Measurements from ENCODE around the gene PKLR. TPM values are rescaled to one million over a fixed set of nuclear protein-coding genes. Genes with fewer than 3 reads are reported as not detected.
A peak's percentile ranks its signal among the peaks of the same experiment; 100 is the strongest.

PKLR gene
- polyA plus RNA-seq, 4 donors, result 6.3 to 11.7 (median 8.5) TPM

DNA sequence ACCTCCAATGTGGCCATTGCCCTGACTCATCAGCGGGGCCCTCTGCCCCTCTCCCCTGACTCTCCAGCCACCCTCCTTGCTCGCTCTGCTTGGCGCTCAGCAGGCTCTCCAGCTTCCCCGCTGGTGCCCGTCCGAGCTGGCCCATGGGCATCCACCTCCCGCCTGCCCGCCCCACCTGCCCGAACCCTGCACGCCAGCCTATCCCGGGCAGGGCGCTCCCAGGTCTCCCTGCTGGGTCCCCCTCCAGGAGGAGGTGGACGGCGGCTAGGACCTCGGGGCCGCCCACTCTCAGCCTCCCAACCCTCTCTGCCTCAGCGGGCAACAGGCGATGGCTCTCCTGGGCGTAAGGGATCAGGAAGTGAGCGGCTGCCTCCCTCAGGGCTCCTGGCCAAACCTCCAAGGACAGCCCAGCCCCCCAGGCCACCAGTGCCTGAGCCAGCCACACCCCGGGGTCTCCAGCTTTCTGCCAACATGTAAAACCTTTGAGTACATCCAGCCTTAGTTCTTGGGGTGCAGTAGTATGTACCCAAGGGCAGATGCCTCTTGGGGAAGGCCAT is 13.2 kb downstream of the PKLR start:
- no peak for DNase-seq (ENCODE audit: low read depth in 4 of 4, low spot score in 3 of 4)

DNA sequence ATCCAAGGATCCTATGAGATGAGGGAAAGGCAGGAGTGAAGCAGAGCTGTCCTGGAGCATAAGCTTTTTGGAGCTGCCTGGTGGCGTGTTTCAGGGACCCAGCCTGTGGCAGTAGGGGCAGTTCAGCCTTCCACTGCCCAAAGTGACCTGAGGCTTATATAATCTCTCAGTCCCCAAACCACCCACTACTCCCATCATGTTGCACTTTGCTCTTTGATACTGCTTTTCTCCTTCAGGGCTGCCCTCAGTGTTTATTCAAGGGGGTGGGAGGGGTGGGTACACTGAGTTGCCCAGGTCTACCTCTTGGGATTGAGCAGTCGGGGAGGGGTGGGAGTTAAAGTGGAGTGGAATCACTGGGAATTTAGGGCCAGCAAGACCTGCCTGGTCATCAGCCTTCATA is 14.7 kb downstream of the PKLR start:
- no peak for DNase-seq (ENCODE audit: low read depth in 4 of 4, low spot score in 3 of 4)

DNA sequence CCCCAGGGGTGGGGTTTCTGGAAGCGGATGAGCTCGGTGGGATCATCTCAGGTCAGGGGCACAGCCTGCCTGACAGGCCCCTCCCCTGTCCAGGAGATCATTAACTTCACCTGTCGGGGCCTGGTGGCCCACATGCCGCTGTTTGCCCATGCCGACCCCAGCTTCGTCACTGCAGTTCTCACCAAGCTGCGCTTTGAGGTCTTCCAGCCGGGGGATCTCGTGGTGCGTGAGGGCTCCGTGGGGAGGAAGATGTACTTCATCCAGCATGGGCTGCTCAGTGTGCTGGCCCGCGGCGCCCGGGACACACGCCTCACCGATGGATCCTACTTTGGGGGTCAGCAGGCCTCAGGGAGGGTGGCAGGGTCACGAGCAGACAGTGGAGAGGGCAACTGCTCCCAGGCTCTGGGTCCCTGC is 15.6 kb downstream of the PKLR start:
- DNase-seq (ENCODE audit: low read depth in 4 of 4, low spot score in 3 of 4), result no peak

DNA sequence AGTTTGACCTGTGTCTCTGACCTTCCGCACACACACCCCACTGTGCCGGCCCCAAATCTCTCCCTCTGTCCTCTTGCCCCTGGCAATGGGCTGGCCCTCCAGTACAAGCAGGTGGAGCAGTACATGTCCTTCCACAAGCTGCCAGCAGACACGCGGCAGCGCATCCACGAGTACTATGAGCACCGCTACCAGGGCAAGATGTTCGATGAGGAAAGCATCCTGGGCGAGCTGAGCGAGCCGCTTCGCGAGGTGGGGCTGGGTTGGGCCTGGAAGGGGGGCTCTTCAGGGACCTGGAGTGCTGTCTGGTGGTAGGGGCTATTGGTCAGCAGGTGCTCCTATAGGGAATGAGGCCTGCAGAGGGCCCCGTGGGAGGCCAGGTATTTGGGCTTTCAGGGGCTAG is 16.2 kb downstream of the PKLR start:
- no peak for DNase-seq (ENCODE audit: low read depth in 4 of 4, low spot score in 3 of 4)

DNA sequence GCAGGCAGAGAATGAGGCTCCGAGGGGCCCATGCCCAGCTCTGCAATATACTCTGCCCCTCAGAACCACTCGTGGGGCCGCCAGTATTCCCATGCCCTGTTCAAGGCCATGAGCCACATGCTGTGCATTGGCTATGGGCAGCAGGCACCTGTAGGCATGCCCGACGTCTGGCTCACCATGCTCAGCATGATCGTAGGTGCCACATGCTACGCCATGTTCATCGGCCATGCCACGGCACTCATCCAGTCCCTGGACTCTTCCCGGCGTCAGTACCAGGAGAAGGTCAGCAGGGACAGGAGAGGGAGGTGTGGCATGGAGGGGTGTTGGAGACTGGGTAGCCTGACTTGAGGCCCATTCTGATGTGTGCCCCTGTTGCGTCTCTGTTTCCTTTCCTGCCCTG is 16.8 kb downstream of the PKLR start:
- no peak for DNase-seq (ENCODE audit: low read depth in 4 of 4, low spot score in 3 of 4)

DNA sequence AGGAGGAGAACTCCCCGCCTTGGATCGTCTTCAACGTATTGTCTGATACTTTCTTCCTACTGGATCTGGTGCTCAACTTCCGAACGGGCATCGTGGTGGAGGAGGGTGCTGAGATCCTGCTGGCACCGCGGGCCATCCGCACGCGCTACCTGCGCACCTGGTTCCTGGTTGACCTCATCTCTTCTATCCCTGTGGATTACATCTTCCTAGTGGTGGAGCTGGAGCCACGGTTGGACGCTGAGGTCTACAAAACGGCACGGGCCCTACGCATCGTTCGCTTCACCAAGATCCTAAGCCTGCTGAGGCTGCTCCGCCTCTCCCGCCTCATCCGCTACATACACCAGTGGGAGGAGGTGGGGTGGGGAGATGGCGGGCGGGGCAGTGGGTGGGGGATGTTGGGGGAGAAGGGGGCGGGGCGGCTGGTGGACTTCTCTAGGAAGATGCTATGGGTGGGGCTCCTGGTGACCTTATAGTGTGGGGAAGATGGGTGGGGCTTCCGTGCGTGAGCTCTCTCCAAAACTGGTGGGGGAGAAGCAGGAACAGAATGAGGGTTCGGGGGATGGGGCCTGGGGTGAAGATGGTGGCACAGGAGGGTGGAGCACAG is 18.6 kb downstream of the PKLR start:
- no peak for DNase-seq (ENCODE audit: low read depth in 4 of 4, low spot score in 3 of 4)

DNA sequence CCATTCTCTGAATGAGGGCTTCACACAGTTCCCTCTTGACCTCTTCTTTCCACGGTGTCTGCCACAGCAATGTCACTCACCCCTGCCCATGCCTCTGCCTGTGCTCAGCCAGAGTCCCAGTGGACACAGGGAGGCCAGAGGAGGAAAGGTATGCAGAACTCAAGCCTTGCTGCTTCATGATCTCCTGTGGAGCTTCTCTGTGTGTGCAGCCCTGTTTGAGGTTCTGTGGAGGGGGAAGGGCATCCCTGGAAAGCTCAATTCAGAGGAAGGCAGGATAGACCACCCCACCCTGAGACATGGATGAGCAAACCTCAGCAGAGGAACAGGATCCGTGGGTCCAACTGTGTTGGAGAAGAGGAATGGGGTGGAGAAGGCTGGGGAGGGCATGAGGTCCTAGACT is 22.0 kb downstream of the PKLR start:
- no peak for DNase-seq (ENCODE audit: low read depth in 4 of 4, low spot score in 3 of 4)

DNA sequence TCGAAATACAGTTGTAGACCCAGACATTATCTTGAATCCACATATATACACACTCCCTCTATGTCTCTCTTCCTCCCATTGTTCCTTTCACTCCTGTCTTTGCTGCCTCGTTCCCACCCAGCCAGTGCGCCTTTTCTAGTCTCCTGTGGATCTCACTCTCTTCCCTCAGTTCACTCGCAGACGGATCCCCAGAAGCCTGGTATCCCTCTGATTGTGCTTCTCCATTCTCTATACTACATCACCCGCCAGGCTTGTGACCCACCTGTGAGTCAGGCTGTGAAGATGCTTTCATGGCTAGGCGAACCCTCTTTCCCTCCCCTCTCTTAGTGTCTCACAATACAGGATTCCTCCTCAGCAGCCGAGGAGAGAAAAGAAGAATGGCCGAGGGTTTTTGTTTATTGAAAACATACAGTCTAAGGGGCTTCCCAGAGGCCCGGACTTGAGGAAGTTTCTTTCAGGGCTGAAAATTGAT is 22.5 kb downstream of the PKLR start:
- DNase-seq (ENCODE audit: low read depth in 4 of 4, low spot score in 3 of 4), result no peak

DNA sequence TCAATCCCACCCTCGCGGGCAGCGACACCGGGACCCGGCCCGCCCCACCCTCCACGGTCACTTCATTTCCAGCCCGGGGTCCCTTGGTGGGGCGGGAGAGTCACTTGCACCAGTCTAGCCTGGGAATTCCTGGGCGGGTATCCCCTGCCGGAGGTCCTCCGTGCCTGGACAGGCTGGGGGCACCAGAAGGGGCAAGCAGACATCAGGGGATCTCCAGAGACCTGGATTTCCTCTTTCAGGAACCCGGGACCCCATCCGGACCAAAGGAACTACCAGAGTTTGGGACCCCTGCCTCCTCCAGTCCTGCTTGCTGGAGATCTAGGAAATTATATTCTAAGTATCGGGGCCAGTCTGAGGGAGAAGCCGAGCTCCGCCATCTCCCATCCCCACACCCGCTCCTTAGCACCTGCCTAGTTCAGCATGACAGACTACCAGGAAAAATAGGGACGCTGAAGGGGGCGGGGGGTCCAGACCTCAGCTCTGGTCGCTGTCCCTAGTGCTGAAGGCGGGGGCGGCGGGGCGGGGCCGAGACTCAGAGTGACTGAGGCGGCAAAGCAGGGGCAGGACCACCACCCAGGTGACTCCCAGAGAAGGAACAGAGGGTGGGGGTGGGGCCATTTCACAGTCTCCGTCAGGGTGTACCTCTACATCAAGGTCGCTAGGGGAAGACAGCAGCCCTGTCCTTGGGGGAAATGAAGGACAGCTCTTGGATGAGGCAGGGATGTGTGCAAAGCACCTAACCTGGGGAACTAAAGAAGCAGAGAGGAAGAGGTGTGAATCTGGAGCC is 23.1 kb downstream of the PKLR start:
- DNase-seq (ENCODE audit: low read depth in 4 of 4, low spot score in 3 of 4), result peak in 2 of 4 donors; percentile 60 to 66

DNA sequence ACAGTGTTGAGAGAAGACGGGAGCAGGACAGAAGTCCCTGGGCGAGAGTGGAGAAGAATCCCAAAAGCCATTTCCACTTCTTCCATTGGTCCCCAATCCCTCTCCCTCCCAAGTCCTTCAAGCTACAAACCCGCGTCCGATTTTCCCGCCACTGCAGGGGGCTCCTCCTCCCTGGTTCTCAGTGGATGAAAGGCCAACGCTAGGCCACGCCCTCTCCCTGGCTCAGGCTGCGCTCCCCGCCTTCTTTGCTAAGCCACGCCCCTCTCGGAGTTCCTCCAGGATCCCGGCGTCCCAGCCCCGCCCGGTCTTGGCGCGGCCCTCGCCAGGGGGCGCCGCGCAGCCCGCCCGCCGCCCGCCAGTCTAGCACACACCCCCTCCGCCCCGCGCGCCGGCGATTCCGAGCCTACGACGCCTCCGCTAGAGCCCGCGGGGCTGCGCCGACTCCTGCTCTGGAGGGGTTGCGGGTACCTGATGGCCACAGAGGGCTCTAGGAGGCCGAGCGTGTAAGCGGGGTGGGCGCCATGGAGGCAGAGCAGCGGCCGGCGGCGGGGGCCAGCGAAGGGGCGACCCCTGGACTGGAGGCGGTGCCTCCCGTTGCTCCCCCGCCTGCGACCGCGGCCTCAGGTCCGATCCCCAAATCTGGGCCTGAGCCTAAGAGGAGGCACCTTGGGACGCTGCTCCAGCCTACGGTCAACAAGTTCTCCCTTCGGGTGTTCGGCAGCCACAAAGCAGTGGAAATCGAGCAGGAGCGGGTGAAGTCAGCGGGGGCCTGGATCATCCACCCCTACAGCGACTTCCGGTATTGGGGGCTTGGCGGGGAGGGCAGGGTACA is 24.0 kb downstream of the PKLR start, which contains the start of gene HCN3:
Gene HCN3 (plus strand): TSS at position 394 of the 832 bp plus-strand sequence. CDS start 128 bp downstream, at position 522.
- peak; percentile 95 to 97 (median 96) for DNase-seq (ENCODE audit: low read depth in 4 of 4, low spot score in 3 of 4)

DNA sequence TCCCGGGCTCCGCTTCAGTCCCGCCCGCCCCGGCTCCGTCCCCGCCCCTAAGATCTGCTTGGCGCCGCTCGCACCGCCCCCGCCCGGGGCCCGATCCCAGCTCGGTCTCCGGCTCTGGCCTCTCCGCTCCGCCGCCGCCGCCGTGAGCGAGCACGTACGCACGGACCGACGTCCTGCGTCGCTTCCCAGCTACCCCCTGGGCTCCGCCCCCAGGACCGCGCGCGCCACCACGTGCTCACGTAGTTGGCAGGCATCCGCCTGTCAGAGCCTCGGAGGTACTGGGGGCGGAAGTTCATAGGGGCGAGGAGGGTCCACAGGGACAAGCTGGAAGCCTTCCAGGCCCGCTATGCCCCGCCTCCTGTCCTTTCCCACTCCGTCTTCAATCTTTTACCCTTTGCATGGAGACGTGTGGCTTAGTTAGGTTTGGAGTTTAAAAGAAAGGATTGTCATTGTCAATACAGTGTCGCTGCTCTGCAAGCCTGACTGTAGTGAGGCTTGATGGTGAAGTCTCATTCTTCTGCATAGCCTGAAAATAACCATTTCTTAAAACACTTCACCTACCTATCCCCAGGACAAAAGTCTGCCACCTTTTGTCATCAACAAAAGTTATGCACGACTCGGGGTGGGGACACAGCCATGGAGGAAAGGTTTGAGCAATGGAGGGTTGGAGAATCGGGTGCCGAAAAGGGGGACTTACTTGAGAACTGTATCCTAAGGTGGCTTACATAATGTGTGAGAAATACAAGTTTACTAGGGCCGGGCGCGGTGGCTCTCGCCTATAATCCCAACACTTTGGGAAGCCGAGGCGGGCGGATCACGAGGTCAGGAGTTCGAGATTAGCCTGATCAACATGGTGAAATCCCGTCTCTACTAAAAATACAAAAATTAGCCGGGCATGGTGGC is 27.6 kb downstream of the PKLR start, which contains the start of gene CLK2:
Gene CLK2 (minus strand): TSS at position 162 of the 903 bp plus-strand sequence. CDS start 2,527 bp downstream, outside the sequence.
- peak; percentile 89 to 91 (median 90) for DNase-seq (ENCODE audit: low read depth in 4 of 4, low spot score in 3 of 4)

DNA sequence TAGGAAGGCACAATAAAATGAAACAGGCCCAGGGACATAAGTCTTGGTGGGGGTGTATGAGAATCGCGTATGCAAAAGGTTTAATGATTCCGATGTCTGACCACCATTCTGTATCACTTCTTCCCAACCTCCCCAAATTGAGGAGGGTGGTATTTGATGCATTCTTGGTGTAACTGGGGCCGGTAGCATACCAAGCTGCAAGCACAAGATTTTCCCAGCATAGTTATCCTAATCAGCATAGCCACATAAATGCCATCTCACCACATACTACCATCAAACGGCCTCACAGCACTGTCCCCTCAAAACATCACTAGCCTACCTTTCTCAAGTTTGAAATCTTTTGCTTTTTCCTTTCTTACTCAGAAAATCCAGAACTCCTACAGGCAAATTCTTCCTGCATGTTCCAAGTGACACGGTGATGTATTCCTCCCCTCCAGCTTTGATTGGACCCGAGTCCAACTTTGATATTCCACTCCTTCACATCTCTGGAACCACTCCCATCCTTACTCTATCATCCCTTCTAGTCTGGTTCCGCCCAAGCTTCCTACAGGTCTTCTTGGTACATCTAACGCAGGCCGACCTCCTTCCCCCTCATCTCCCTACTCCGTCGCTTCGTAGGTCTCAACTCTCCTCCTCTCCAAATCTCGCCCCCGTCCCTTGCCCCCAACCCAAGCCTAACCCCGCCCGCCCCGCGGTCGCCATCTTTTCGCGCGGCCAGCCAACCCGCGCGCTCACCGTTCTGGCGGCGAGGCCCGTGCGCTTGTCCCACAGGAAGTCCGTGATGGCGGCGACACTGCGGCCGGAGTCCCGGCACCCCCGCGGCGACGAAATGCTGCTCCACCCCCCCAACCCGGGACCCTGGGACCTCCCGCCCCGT is 28.5 kb downstream of the PKLR start:
- DNase-seq (ENCODE audit: low read depth in 4 of 4, low spot score in 3 of 4), result no peak

DNA sequence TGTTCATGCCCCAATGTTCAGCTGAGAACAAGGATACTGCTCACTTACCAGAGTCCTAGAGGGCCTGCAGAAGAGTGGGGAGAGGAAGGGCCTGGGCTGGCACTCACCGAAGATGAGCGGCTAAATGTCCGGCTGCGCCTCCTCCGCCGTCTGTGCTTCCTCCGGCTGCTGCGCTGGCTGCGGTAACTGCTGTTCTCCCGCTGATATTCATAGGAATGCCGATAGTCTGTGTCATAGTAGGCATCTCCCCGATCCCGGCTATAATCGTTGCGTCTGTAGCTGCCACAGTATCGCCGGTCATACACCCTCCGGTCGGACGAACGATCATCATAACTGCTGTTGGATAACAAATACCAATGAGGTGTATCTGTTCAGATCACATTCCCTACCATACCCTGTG is 31.9 kb downstream of the PKLR start:
- DNase-seq (ENCODE audit: low read depth in 4 of 4, low spot score in 3 of 4), result no peak

DNA sequence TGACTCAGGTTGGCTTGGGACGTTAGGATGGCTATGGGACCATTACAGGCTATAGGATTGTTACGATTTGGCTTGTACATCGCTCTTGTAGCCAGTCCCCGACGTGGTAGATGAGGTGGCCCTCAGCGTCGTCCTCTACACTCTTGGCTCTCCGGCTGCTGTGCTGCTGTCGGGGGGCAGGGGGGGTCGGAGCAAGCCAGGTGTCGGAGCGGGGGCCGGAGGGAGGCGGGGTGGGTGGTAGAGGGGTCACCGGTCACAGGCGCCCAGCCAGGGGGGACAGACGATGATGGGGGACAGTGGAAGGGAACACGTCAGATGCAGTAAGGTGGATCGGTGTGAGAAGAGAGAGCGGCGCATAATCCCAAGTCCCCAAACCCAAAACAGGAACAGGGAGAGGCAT is 32.6 kb downstream of the PKLR start:
- DNase-seq (ENCODE audit: low read depth in 4 of 4, low spot score in 3 of 4), result no peak

DNA sequence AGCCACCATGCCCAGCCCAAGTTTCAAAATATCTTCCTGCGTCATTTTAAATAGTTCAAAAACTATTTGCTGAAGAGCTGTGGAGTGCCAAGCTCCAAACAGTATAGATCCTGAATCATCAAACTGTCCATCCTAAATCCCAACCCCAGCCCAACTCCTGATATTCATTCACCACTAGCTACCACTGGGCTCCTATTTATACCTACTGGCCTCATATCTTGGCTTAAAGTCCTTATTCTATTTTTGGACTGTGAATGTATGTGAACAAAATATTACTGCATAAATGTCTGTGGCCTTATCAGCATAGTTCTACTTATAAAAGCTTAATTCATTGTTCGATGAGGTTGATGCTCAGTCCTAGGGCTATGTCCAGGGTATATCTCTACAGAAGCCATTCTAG is 33.9 kb downstream of the PKLR start:
- no peak for DNase-seq (ENCODE audit: low read depth in 4 of 4, low spot score in 3 of 4)

DNA sequence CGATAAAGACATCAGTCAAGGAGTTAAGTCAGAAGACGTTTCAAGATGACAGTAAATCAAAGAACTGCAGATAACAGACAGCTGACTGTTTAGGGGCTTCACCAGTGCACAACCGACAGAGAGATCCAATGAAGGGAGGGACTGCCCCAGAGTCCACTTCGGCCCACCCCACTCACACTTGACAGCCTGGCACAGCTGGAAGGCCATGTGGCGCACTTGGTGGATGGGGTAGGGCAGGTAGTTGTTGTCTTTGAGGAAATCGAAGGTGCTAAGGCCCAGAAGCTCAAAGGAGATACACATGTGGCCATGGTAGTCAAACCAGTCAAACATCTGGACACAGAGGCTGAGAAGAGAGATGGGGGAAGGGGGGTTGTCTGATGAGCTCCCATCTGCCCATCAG is 34.7 kb downstream of the PKLR start:
- DNase-seq (ENCODE audit: low read depth in 4 of 4, low spot score in 3 of 4), result no peak

DNA sequence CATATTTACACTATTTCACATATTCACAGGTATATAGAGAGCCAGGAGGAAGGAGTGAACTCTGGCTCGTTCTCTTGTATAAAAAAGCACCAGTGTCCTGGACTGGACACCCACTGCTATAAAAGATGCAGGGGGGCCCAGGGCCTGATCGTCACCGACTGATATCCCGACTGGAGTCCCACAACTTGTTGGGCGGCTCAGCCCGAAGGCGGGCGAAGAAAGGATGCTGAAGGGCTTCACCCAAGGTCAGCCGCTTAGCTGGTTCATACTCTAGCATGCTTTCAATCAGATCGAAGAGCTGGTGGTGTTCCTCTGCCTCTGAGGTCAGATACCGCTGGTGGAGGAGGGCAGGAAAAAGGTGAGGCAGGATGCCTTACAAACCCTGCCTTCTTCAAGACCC is 38.2 kb downstream of the PKLR start:
- no peak for DNase-seq (ENCODE audit: low read depth in 4 of 4, low spot score in 3 of 4)

DNA sequence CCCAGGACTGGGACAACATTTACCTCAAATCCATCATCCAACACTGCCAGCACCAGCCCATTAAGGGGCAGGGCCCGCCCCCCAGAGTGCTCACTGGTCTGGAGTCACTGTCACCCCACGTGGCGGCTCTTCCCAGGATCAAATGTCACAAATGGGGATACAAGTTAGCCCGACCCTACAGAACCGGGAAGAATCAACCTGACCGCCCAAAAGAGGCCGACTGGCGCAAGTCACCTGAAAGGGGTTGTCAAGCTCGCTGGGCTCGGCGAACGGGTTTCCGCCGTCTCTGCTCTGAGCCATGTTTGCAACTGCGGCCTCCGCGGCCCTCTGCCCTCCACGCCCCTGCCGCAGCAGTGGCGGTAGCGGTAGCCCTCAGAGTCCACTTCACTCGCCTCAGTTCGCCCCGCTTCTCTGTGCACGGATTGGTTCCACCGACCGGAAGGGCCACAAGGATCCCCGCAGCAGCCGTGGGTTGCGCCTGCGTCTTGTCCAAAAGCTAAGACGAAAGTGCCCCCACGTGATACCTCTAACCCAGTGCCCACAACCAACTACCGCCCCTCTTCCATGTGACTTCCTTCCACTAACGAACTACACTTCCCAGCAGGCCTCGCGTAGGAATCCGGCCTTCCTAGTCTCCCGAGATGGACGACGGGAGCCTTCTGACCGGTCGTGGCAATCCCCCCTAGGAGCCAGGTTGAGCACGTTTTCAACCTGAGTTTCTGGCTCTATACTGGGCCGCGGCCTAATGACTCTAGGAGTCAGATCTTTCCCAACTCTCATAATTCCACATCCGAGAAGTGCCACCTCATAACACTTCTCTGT is 39.2 kb downstream of the PKLR start, which contains the start of gene SCAMP3:
Gene SCAMP3 (minus strand): TSS at position 509 of the 822 bp plus-strand sequence. CDS start 209 bp downstream, at position 300.
- peak in 3 of 4 donors; percentile 95 to 96 (median 95) for DNase-seq (ENCODE audit: low read depth in 4 of 4, low spot score in 3 of 4)

Data from right renal pelvis (tissue), 4 donors.